Activated CD4-positive, CD25-positive, alpha-beta regulatory T cell treated with anti-CD3 and anti-CD28 coated beads, Interleukin-2, amount 50 U/mL, for 72 hours (primary cell): ENCODE data around the gene TBC1D2B.

Source experiments
- DNase-seq: peaks from one replicate; pipeline ENCODE4 v3.0.0; 2021

TBC1D2B gene

GRCh38 chr15:78071383-78071782, 6.1 kb downstream of the TBC1D2B start:
- no peak for DNase-seq

GRCh38 chr15:78070049-78070700, 7.3 kb downstream of the TBC1D2B start:
- DNase-seq: no peak

- no peak for DNase-seq
These were observed 8.0 kb downstream of the TBC1D2B start for GRCh38 chr15:78069462-78070029.

- DNase-seq: no peak
These were observed 8.5 kb downstream of the TBC1D2B start for GRCh38 chr15:78069052-78069414.

- no peak for DNase-seq
These were observed 9.9 kb downstream of the TBC1D2B start for GRCh38 chr15:78067328-78068228.

- DNase-seq: no peak
These were observed 11.3 kb downstream of the TBC1D2B start for GRCh38 chr15:78065973-78066946.

GRCh38 chr15:78065284-78065872, 12.1 kb downstream of the TBC1D2B start:
- no peak for DNase-seq

- no peak for DNase-seq
These were observed 13.0 kb downstream of the TBC1D2B start for GRCh38 chr15:78064544-78064943.

- no peak for DNase-seq
These were observed 13.5 kb downstream of the TBC1D2B start for GRCh38 chr15:78063970-78064385.

GRCh38 chr15:78063217-78063616, 14.3 kb downstream of the TBC1D2B start:
- no peak for DNase-seq

GRCh38 chr15:78061963-78062427, 15.5 kb downstream of the TBC1D2B start:
- no peak for DNase-seq

GRCh38 chr15:78060232-78060631, 17.3 kb downstream of the TBC1D2B start:
- DNase-seq: no peak

- no peak for DNase-seq
These were observed 18.2 kb downstream of the TBC1D2B start for GRCh38 chr15:78059110-78059839.

- DNase-seq: no peak
These were observed 19.0 kb downstream of the TBC1D2B start for GRCh38 chr15:78058401-78058935.

- no peak for DNase-seq
These were observed 19.7 kb downstream of the TBC1D2B start for GRCh38 chr15:78057803-78058202.

- DNase-seq: no peak
These were observed 20.7 kb downstream of the TBC1D2B start for GRCh38 chr15:78056714-78057269.

GRCh38 chr15:78055919-78056713, 21.4 kb downstream of the TBC1D2B start:
- DNase-seq: no peak

GRCh38 chr15:78054966-78055365, 22.5 kb downstream of the TBC1D2B start:
- DNase-seq: no peak

GRCh38 chr15:78054518-78054917, 23.0 kb downstream of the TBC1D2B start:
- no peak for DNase-seq

- no peak for DNase-seq
These were observed 25.0 kb downstream of the TBC1D2B start for GRCh38 chr15:78052545-78052944.
